Left kidney (tissue), 8 donors: Measurements from ENCODE around the gene TOR3A. TPM values are rescaled to one million over a fixed set of nuclear protein-coding genes. Genes with fewer than 3 reads are reported as not detected.
"Not testable (repeated sequence)": the region's sequence is repeated elsewhere in the genome, so short reads cannot be mapped to it uniquely, and the experiment has no call there.

Experiments
- DNase-seq: peaks from one replicate; pipeline ENCODE4 v3.0.0-alpha.2; 2013
- long read RNA-seq, 8 donors: transcript quantifications; one replicate each; lab custom pipeline, GENCODE V29; 2026
- polyA plus RNA-seq: library from polyadenylated mRNA; unstranded; fragments of 120-200 nt; gene quantifications from one replicate; pipeline ENCODE4 v1.2.1, GENCODE V29; 2013; ENCODE audit not compliant: insufficient read length

Gene TOR3A, protein sequence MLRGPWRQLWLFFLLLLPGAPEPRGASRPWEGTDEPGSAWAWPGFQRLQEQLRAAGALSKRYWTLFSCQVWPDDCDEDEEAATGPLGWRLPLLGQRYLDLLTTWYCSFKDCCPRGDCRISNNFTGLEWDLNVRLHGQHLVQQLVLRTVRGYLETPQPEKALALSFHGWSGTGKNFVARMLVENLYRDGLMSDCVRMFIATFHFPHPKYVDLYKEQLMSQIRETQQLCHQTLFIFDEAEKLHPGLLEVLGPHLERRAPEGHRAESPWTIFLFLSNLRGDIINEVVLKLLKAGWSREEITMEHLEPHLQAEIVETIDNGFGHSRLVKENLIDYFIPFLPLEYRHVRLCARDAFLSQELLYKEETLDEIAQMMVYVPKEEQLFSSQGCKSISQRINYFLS
- polyA plus RNA-seq, result 25.3 TPM
- long read RNA-seq, donor 1, transcript TOR3A-203 (6 exons, 2,724 nt), result major isoform, 5 of 11 reads
- long read RNA-seq, donor 1, partial matches to known transcripts, result 6 of 11 reads
- long read RNA-seq, donor 1, other reads (novel, unspliced or antisense), result 0 of 11 reads
- long read RNA-seq, donor 2, transcript TOR3A-203 (6 exons, 2,724 nt), result major isoform, 8 of 8 reads
- long read RNA-seq, donor 2, partial matches to known transcripts, result 0 of 8 reads
- long read RNA-seq, donor 2, other reads (novel, unspliced or antisense), result 0 of 8 reads
- long read RNA-seq, donor 3, transcript TOR3A-203 (6 exons, 2,724 nt), result major isoform, 8 of 8 reads
- long read RNA-seq, donor 3, partial matches to known transcripts, result 0 of 8 reads
- long read RNA-seq, donor 3, other reads (novel, unspliced or antisense), result 0 of 8 reads
- long read RNA-seq, donor 4, partial matches to known transcripts, result 0 of 1 reads
- long read RNA-seq, donor 4, other reads (novel, unspliced or antisense), result 0 of 1 reads
- long read RNA-seq, donor 5, transcript TOR3A-203 (6 exons, 2,724 nt), result major isoform, 13 of 35 reads
- long read RNA-seq, donor 5, partial matches to known transcripts, result 17 of 35 reads
- long read RNA-seq, donor 5, other reads (novel, unspliced or antisense), result 5 of 35 reads
- long read RNA-seq, donor 6, transcript TOR3A-203 (6 exons, 2,724 nt), result major isoform, 11 of 23 reads
- long read RNA-seq, donor 6, partial matches to known transcripts, result 12 of 23 reads
- long read RNA-seq, donor 6, other reads (novel, unspliced or antisense), result 0 of 23 reads
- long read RNA-seq, donor 7, transcript TOR3A-203 (6 exons, 2,724 nt), result major isoform, 12 of 12 reads
- long read RNA-seq, donor 7, partial matches to known transcripts, result 0 of 12 reads
- long read RNA-seq, donor 7, other reads (novel, unspliced or antisense), result 0 of 12 reads
- long read RNA-seq, donor 8, partial matches to known transcripts, result 0 of 4 reads
- long read RNA-seq, donor 8, other reads (novel, unspliced or antisense), result 0 of 4 reads

DNA sequence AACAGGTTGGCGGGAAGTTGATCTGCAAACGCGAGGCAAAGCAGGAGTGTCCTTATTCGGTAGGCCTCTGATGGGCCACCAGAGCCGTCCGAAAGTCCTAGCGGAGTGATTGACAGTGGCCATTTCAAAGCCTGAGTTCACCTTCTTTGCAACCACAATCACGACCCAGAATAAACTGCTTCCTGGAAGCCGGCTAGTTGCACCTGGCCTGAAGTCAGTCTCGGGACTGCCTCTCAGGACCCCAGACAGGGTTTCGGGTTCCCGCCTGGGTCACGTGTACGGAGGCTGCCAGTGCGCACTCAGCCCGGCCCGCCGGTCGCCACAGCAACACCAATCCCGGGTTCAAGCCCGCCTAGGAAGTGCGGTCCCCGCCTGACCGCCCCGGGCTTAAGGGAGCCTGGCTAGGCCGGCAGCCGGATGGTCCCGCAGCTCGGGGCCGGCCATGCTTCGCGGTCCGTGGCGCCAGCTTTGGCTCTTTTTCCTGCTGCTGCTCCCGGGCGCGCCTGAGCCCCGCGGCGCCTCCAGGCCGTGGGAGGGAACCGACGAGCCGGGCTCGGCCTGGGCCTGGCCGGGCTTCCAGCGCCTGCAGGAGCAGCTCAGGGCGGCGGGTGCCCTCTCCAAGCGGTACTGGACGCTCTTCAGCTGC lies at the start of gene TOR3A:
TSS of gene TOR3A (plus strand) at position 384 of the 646 bp plus-strand sequence. CDS start at position 443, 59 bp downstream.
- peak; percentile 89 for DNase-seq

DNA sequence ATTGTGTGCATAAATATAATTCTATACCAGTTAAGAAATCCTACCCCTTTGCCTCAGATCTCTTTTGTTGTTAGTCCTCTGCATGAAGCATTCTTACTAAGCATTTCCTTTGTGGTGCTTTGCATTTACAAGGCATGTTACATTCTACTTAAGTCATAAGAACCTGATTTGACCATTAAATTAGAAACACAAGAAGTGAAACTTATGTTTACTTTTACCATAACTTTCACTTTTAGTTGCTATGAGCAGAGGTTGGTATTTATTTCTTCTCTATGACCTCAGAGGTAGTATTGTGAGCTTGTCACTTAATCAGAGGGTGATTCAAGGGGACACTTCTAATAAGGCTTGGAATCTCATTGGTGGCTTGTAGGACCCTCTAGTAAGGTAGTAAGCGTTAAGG lies 47.1 kb upstream of the TOR3A start:
- no peak for DNase-seq

DNA sequence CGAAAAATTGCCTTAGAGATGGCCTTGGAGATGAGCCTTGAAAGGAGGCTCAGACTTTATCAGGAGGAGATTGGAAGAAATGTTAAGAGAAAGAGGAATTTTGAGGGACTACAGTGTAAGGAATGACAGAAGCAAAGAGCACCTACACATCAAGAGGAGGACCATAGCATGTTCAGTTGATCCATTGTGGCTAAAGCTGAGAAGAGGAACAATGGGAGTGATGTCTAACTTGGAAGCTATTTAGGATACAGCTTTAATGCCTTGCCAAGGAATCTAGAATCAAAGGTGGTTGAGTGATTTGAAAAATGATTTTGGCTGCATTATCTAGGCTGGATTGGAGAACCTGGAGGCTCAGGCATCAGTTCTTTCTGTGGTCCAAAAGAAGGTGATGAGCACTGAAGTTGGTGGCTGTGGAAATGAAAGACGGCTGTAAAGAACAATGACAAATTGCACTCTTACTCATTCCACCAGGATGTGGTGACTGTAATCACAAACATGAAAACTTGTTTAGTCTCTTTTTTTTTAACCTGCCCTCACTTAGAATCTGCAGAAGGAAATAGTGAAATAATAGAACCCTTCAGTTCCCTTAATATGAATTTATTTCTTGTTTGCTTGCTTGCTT lies 44.9 kb upstream of the TOR3A start:
- DNase-seq, result no peak

DNA sequence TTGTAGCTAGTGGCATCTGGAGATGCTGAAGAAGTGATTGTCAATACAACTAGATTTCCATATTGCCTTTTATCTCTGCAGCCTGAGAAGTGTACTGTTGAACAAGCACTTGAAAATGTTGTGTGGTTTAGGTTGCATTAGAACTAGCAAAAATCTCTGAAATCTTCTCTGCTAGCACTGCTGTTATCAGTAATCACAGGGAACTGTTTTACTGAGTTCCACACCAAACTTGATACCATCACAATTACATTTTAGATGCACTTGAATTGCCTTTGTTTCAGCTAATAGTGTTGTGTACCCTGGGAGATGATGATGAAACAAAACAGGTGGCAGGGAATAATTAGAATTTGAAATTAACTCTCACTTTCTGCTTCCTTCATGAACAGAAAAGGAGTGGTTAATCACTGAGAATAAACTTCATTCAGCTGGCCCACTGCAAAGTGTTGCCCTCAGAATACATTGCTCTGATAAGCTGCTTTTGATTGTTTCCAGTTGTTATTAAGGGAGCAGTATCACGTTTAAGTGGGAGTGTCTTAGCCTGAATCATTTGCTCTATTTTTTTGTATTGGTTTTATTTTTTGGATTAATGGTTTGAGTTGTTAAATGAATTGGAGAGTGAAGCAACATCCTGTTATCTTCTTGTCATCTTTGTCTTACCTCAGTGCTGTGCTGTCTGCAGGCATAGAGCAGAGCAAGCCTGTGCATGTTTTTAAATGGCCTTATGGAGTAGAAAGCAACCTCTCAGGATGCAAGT lies 43.2 kb upstream of the TOR3A start:
- DNase-seq, result no peak

DNA sequence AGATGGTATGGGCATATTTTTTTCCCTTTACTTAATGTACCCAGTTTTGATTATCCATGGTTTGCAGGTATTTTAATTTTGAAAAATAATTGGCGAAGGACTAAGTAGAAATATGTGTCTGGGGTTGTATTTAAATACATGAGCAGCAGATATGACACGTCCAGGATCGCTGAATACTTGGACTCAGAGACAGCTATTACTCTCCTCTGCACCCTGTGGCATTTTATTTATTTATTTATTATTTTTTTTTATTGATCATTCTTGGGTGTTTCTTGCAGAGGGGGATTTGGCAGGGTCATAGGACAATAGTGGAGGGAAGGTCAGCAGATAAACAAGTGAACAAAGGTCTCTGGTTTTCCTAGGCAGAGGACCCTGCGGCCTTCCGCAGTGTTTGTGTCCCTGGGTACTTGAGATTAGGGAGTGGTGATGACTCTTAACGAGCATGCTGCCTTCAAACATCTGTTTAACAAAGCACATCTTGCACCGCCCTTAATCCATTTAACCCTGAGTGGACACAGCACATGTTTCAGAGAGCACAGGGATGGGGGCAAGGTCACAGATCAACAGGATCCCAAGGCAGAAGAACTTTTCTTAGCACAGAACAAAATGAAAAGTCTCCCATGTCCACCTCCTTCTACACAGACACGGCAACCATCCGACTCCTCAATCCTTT lies 42.2 kb upstream of the TOR3A start:
- DNase-seq, result not testable (repeated sequence)

DNA sequence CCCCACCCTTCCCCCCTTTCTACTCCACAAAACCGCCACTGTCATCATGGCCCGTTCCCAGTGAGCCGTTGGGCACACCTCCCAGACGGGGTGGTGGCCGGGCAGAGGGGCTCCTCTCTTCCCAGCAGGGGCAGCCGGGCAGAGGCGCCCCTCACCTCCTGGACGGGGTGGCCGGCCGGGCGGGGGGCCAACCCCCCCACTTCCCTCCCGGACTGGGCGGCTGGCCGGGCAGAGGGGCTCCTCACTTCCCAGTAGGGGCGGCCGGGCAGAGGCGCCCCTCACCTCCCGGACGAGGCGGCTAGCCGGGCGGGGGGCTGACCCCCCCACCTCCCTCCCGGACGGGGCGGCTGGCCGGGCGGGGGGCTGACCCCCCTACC lies 41.7 kb upstream of the TOR3A start:
- not testable (repeated sequence) for DNase-seq

DNA sequence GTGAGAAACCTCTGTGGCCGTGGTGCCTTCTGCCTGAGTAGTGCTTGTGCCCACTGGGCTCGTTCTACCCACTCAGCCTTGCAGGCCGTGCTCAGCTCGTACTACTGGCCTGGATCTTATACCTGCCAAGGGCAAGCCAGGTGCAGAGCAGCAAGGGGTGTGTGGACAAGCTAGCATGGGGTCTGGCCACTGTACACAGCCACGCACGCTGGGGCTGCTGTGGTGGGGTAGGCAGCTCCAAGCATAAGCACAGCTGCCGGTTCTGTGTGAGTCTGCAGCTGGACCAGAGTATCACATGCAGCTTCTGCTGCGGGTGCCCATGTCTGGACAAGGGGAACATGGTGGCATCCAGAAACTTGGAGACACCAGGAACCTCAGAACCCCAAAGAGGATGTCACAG lies 39.8 kb upstream of the TOR3A start:
- no peak for DNase-seq

DNA sequence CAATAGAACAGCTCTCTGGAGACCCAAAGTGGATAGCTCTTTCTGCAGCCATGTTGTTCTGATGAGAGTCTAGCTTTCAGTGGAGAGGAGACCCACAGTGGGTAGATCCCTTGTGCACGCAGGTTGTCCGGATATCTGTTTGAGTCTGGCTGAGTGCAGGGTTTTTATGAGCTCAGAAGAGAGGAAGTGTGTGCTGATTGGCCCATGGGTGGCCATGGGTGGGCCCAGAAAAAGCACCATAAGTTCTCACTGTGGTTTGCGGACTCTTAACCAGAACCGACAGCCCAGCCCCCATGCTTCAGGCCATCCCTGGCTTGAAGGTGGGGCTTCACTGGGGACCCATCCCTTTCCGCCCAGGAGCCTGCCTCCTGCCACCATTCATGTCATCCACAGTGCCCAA lies 39.2 kb upstream of the TOR3A start:
- DNase-seq, result no peak

DNA sequence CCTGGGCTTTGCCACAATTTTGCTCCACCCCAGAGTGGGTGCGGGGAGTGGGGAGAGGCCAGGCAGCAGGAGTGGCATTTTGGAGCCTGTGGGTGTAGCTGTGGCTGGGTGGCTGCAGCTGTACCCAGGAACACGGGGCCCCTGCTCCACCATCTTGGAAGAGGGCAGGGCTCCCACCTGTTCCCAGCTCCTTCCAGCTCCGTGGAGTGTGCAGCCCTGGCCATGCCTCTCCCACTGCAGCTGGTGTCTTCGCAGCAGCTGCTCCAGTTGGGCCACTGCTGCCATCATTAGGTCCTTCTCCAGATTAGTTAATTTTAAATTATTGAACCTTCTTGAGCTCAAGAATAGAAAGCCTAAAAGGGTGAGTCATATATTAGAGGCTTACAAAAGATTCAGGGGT lies 38.6 kb upstream of the TOR3A start:
- DNase-seq, result no peak

DNA sequence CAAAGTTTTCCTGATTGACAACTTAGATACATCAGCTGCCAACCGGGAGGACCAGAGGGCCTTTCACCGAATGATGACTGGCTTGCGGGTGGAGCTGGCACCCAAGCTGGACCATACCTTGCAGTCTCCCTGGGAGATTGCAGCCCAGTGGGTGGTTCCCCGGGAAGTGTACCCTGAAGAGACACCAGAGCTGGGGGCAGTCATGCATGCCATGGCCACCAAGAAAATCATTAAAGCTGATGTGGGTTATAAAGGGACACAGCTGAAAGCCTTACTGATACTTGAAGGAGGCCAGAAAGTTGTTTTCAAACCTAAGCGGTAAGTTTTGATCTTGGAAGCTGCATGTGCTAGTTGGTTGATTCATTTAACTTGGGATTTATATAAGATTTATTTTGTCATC lies 38.0 kb upstream of the TOR3A start:
- no peak for DNase-seq

DNA sequence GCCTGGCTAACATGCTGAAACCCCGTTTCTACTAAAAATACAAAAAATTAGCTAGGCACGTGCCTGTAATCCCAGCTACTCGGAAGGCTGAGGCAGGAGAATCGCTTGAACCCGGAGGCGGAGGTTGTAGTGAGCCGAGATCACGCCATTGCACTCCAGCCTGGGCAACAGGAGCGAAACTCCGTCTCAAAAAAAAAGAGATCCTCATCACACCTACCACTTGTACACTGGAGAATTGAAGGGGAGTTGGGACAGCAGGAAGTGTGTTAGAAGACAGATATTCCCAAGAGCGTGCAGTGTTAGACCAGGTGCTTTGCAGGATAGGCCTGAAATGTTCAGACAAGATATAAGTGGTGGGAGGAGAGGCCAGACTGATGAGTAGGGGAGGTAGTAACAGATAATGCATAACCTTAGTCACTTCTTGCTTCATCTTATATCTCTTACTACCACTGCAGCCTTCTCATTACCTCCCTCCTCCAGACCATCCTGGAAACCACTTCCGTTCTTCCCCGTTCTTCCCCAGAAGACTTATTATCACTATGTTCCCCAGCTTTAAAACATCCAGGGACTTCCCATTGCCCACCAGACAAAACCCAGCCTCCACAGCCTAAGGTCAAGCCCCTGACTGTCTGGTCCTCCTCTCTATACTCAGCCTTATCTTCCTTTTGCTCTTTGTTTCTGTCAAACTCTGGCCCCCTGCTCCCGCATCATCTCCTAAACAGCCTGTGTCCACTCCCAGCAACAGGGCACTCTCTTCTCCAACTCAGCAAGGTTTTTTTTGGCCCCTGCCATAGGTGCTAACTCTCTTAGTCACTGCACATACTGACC lies 34.8 kb upstream of the TOR3A start:
- DNase-seq, result no peak

DNA sequence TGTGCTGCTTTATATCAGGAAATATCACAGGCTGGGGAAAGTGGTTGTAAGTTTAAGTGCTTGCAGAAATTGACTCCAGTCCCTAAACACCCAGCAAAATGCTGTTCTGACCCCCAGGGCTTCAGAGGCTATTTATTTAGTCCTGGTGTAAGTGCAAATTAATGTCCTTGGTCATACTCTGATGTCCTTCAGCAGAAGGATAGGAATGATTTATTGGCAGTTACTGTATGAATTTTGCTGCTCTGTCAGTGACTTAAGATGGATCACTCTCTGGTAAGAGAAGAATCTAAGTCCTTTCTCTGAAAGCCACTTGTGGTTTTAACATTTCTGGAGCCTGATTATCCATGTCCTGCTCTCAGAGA lies 34.3 kb upstream of the TOR3A start:
- DNase-seq, result no peak

DNA sequence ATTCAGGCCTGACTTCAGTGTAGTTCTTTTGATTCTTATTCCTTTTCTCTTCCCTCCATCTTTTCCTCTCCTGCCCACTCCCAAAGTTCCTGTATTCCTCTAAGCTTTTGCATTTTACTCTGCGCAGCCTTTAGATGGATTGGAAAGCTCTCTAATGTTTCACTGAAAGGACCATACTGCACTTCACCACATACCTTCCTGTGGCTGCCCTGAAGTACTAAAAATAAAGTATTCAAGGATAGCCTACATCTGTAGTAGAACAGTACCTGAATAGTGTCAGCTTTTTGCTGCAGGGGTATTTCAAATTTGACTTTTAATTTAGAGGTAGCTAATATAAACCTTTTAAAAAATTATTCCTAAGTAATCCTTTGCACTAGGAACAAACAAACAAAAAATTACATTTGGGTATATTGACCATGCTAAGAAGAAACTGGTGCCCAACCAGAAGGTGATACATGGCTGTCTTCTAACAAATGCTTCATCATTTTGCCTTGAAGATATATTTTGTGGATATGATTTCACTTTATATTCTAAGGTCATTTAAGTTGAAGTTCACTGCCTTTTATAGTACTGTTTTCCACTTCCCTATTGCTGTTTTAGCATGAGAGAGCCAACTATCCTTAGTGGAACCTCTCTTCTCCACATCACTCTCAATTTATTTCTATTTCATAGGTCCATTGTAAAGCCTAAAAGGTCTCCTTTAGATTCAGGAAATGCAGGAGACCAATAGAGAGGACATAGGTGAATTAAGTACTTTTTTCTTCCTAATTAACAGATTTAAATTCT lies 33.3 kb upstream of the TOR3A start:
- DNase-seq, result no peak

DNA sequence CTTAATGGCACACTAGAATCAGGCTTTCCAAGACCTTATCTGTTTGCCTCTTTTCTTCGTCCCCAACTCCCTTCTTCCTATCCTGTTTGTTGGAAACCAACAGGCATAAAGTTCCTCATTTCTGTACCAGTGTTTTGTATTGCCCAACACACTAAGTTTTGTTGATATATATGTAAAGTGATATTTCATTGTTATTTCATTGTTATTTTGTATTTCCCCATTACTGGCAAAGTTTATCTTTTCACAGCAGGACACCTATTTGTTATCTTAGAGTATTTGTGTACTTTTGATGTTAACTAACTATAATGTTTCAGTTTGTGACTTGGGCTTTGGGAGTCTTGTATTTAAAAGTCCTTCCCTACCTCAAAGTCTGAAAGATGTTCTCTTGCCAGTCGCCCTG lies 29.1 kb upstream of the TOR3A start:
- DNase-seq, result no peak

DNA sequence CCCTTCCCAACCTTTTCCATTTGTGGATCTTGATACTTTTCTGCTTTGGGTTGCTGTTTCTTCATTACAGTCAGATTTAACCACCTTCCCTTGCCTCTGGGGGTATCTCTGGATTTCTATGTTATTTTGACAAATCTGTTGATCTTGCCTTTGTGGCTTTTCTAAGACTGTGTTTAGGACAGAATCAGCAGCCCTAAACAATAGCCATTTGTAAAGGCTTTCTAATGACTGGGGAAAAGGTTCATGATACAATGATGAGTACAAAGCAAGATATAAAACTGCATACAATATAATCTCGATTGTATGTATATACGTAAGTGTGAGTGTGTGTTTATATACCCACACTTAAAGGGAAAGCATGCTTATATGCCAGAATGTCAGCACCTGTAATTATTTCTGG lies 28.4 kb upstream of the TOR3A start:
- no peak for DNase-seq

DNA sequence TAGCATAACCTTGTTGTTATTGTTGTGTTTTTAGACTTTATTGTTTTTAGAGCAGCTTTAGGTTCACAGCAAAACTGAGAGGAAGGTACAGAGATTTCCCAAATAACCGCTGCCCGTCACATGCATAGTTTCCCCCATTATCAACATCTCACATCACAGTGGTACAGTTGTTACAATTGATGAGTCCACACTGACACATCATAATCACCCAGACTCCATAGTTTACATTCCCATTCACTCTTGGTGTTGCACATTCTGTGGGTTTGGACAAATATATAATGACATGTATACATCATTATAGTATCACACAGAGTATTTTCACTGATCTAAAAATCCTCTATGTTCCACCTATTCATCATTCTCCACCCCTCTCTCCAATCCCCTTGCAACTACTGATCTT lies 25.9 kb upstream of the TOR3A start:
- DNase-seq, result no peak

DNA sequence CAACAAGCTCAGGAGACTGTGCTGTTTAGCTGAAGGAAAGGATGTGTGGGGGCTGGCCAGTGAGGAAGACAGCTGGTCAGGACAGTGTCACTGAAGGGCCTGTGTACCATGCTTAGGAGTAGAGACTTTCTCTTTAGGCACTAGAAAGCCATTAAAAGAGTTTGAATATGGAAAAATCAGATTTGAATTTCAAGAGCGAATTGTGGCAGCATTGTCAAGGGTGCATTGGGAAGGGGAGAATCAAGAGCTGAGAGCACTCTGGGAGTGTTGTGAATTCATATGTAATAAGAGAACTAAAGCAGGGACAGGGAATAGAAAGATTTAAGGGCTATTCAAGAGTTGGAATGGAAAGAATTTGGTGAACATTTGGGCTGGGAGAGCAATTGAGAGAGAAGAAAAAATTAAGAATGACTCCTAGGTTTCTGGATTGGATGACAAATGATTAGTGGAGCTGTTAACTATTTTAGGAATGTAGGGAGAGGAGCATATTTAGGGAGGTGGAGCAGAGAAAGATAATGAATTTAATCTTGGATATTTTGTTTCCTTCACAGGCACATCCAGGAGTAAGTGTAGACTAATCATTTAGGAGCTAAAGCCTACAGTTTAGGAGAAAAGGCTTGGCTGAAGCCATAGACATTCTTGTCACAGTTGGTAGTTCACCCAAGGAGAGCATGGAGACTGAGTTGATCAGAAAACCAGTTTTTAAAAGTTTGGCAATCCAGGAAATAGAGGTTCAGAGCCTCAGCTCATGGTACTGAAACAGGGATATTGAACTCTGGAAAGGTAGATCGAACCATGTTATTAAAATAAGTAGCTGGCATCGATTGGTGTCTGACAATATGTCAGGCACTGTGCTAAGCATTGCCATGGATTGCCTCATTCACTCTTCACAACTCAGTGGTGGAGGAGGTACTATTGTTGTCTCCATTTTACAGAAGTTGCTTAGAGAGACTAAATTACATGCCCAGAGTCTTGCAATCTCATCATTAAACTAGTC lies 23.1 kb upstream of the TOR3A start:
- no peak for DNase-seq
